KMS-11 (cell line): Measurements from ENCODE around the gene MCC.

Experiments used
- H2AFZ ChIP-seq: fragments of 200-600 bp; sonication (generic); 2 replicates; pipeline ENCODE4 v1.6.1; 2016; ENCODE audit warnings: antibody characterized with exemption, mixed run types, low read depth
- H3K27ac ChIP-seq: fragments of 200-600 bp; sonication (generic); 2 replicates; pipeline ENCODE4 v1.6.1; 2016; ENCODE audit warnings: mild to moderate bottlenecking, mixed run types
- H3K27me3 ChIP-seq: fragments of 200-600 bp; sonication (generic); 2 replicates; pipeline ENCODE4 v1.6.1; 2017; ENCODE audit warnings: mild to moderate bottlenecking, low read depth, mixed run types, moderate library complexity; ENCODE audit not compliant: insufficient read depth
- H3K36me3 ChIP-seq: fragments of 200-600 bp; sonication (generic); 2 replicates; pipeline ENCODE4 v1.6.1; 2017; ENCODE audit warnings: mild to moderate bottlenecking, mixed run types; ENCODE audit not compliant: insufficient read depth
- H3K4me1 ChIP-seq: fragments of 200-600 bp; sonication (generic); 2 replicates; pipeline ENCODE4 v1.6.1; 2016; ENCODE audit warnings: mild to moderate bottlenecking, low read depth, mixed run types; ENCODE audit not compliant: poor library complexity, severe bottlenecking
- H3K4me2 ChIP-seq: fragments of 200-600 bp; sonication (generic); 2 replicates; pipeline ENCODE4 v1.7.0; 2016; ENCODE audit warnings: mild to moderate bottlenecking, mixed run types
- H3K4me3 ChIP-seq: fragments of 200-600 bp; sonication (generic); IDR thresholded peaks from 2 replicates; pipeline ENCODE4 v1.6.1; 2017; ENCODE audit warnings: low read depth, low read length, mixed read lengths; ENCODE audit not compliant: insufficient read depth
- H3K79me2 ChIP-seq: fragments of 200-600 bp; sonication (generic); 2 replicates; pipeline ENCODE4 v1.6.1; 2016; ENCODE audit warnings: low read depth, mixed run types; ENCODE audit not compliant: insufficient read depth
- H3K9ac ChIP-seq: fragments of 200-600 bp; sonication (generic); 2 replicates; pipeline ENCODE4 v1.6.1; 2016; ENCODE audit warnings: mild to moderate bottlenecking, mixed run types
- H4K20me1 ChIP-seq: fragments of 200-600 bp; sonication (generic); 2 replicates; pipeline ENCODE4 v1.6.1; 2016; ENCODE audit warnings: mild to moderate bottlenecking, mixed run types; ENCODE audit not compliant: insufficient read depth
- CTCF ChIP-seq: fragments of 200-600 bp; sonication (generic); conservative IDR thresholded peaks from 2 replicates; pipeline ENCODE4 v1.6.1; 2017; ENCODE audit warnings: low read depth, mild to moderate bottlenecking, antibody characterized with exemption, low read length, moderate library complexity, mixed read lengths

MCC gene

GRCh38 chr5:113212244-113212920, 275.9 kb downstream of the MCC start:
- no peaks in the 10 kb centered on the region for H4K20me1 ChIP-seq
- H3K4me2 ChIP-seq = no peak overlapping the region
- no peaks in the 10 kb centered on the region for H3K4me1 ChIP-seq
- no peaks in the 10 kb centered on the region for H3K27me3 ChIP-seq
- no peaks in the 10 kb centered on the region for H3K36me3 ChIP-seq
- TF ChIP-seq CTCF = no peak
- no peak overlapping the region for H3K9ac ChIP-seq
- H3K79me2 ChIP-seq = no peaks in the 10 kb centered on the region
- H3K27ac ChIP-seq = no peak overlapping the region
- no peak overlapping the region for H2AFZ ChIP-seq
- no peak overlapping the region for H3K4me3 ChIP-seq

- TF ChIP-seq CTCF = no peak
- Histone ChIP-seq H3K9ac (no peak overlapping the region), H4K20me1 (no peaks in the 10 kb centered on the region), H3K27me3 (no peaks in the 10 kb centered on the region), H2AFZ (no peak overlapping the region), H3K27ac (no peak overlapping the region), H3K36me3 (no peaks in the 10 kb centered on the region), H3K79me2 (no peaks in the 10 kb centered on the region), H3K4me3 (no peak overlapping the region), H3K4me1 (no peaks in the 10 kb centered on the region), H3K4me2 (no peak overlapping the region)
These were observed 278.8 kb downstream of the MCC start for GRCh38 chr5:113209498-113209897.

DNA sequence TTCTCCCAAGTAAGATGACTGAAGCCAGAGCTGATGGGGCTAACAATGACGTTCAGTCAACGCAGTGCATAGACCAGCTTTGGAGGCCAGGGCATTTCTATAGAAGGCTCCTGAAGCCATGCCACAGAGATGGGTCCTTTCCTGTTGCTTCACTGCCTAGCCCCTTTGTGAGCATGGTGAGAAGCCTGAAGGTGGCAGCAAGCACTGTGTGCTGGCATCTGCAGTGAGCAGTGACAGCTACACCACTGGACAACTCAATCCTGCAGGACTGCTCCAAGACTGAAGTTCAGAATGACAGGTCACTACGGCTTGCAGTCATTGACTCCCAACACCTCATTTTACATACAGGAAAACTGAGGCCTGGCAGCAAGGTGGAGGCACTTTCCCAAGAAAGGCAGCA, 282.4 kb downstream of the MCC start:
- H3K36me3 ChIP-seq = no peaks in the 10 kb centered on the region
- no peaks in the 10 kb centered on the region for H3K79me2 ChIP-seq
- H3K27me3 ChIP-seq = no peaks in the 10 kb centered on the region
- no peak overlapping the region for H3K4me2 ChIP-seq
- H3K4me1 ChIP-seq = no peaks in the 10 kb centered on the region
- H2AFZ ChIP-seq = no peak overlapping the region
- no peak for TF ChIP-seq CTCF
- no peak overlapping the region for H3K4me3 ChIP-seq
- H3K27ac ChIP-seq = no peak overlapping the region
- no peak overlapping the region for H3K9ac ChIP-seq
- H4K20me1 ChIP-seq = no peaks in the 10 kb centered on the region

GRCh38 chr5:113205323-113205722, 282.9 kb downstream of the MCC start:
- Histone ChIP-seq H3K4me3 (no peak overlapping the region), H3K9ac (no peak overlapping the region), H3K36me3 (no peaks in the 10 kb centered on the region), H3K79me2 (no peaks in the 10 kb centered on the region), H4K20me1 (no peaks in the 10 kb centered on the region), H3K27me3 (no peaks in the 10 kb centered on the region), H2AFZ (no peak overlapping the region), H3K4me1 (no peaks in the 10 kb centered on the region), H3K27ac (no peak overlapping the region), H3K4me2 (no peak overlapping the region)
- TF ChIP-seq CTCF = no peak
